Stimulated activated CD8-positive, alpha-beta memory T cell treated with anti-CD3 and anti-CD28 coated beads, Interleukin-12 subunit alpha, Interleukin-12 subunit beta, amount 100 ng/mL, for 1 hour (primary cell): Measurements from ENCODE around the gene LMO7.
A peak's percentile ranks its signal among the peaks of the same experiment; 100 is the strongest.
"Not testable (repeated sequence)": the region's sequence is repeated elsewhere in the genome, so short reads cannot be mapped to it uniquely, and the experiment has no call there.

ENCODE experiments used
- DNase-seq: peaks from one replicate; pipeline ENCODE4 v3.0.0-alpha.2; 2020; ENCODE audit warnings: low read depth

The LMO7 gene

GRCh38 chr13:75647126-75647784 is 11.1 kb downstream of the LMO7 start:
- no peak for DNase-seq

DNA sequence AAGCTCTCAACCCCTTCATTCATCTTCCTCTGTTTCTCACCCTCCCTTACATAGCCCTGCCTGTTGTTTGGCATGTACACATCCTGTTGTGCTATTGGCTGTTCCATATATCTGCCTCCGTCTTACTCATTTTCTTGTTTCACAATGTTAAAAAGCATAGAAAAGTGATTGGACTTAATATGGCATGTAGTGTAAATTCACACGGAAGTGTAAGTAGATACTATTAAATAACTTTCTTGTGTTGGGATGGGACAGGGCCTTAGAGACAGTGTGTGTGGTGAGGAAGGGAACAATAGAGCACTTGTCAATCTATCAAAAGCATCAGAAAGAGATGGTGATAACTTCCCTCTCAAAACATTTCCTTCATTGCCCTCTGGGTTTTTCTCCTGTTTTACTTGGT is 12.3 kb downstream of the LMO7 start:
- DNase-seq: no peak

- no peak for DNase-seq
Observed at GRCh38 chr13:75651013-75651412, 14.9 kb downstream of the LMO7 start.

DNA sequence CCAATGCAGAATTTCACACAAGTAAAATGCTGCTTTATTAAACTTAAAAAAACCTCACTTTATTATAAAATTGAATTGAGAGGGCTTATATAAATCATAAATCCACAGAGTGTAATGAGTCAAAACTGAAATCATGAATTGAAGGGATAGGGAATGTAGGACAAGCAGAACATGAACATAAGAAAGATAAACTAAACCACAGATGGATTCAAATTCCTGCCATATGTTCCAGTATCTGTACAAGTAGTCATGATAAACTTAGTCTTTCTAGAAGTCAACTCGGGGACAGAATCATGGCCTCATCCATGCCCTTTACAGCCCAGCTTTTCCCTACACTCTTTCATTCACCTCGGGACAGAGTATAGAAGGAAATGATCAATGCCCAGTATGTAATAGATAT is 16.6 kb downstream of the LMO7 start:
- DNase-seq: no peak

GRCh38 chr13:75656425-75656989 is 20.4 kb downstream of the LMO7 start:
- DNase-seq: no peak

DNA sequence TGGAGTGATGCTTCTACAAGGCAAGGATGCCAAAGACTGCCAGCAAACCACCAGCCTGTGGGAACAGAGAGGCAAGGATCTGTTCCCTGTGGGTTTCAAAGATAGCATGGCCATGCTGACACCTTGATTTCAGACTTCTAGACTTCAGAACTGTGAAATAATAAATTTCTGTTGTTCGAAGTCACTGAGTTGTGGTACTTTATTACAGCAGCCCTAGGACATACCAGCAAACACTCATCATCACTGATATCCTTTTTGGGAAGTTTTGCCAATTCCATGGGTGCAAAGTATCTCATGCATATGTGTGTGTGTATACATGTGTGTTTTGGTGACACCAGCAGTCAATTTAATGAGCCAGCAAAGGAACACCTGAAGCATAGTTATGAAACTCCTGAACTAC is 21.0 kb downstream of the LMO7 start:
- DNase-seq: no peak

DNA sequence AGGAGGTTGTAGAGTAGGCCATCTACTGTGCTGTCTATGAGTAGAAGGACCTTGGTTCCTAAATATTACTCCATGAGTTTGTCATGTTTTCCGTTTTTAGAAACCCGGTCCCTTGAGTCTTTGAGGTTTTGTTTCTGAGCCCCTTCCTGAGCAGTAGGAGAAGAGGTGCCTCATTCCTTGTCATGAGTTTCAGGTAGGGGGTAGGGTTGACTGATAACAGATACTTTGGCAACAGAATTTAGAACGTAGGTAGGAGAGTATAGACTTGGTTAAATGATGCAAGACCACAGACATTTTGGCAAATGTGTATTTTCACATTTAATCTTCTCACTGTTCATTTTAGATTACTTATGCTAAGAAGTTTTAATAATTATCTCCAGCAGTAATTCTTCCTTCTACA is 24.6 kb downstream of the LMO7 start:
- DNase-seq: no peak

DNA sequence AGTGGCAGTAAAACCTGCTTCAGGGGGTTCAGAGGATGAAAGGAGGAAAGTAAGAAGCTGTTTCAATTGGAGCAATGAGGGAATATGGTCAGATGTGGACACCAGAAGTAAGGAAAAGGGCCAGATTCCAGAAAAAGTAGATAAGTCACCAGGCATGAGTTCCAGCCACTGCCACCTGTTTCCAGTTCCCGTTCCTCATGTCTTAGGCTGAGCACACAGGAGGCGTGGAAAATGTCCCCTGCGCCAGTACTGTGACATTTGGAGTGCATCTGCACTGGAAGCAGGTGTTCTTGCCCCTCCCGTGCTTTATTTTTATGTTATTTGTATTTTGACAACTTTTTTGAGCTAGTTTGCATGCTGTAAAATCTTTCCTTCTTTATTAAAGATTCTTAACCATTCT is 25.3 kb downstream of the LMO7 start:
- DNase-seq: no peak

DNA sequence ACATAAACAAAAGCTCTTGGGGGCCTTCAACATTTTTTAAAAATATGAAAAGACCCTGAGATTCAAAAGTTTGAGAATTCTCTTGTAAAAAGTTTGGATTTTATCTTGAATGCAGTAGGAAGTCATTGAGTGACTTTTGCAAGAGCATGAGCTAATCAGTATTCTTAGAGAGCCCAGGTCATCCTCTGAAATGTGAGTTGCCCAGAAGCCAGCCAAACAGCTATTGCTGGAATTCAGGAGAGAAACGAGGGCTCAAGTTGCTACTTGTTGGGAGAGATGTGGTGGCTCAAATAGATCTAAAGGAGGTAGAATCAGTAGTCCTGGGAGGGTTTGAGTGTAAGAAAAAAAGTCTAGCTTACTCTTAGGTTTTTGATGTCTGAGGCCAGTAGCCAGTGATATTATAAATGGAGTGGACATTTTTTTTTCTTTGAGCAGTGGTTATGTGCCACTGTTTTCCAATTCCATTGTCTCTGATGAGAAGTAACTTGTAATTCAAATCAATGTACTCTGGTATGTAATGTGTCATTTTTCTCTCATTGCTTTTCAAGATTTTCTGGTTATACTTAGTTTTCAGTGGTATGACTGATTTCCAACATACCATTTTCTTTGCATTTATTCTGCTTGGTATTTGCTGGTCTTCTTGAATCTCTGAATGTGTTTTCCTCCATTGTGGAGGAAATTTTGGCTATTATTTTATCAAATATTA is 30.7 kb downstream of the LMO7 start:
- DNase-seq: no peak

GRCh38 chr13:75669706-75670105 is 33.6 kb downstream of the LMO7 start:
- DNase-seq: no peak

GRCh38 chr13:75670496-75670895 is 34.4 kb downstream of the LMO7 start:
- no peak for DNase-seq

DNA sequence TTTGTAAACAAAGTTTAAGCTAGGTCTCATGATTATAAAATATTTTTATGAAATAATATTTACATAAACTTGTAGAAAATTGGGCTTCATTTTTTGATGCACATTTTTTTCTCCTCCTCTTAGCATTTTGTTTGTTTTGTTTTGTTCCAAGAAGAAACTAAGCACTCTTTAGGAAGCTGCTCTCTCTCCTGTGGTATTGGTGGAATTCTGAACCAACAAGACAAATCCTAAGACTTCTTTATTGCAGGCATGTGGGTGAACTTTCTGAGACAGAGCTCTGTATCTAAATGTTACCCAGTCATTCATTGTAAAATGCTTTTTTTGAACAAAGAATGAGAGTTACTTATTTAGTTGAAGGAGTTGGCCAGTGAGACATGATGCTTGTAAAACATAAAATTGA is 39.3 kb downstream of the LMO7 start:
- no peak for DNase-seq

DNA sequence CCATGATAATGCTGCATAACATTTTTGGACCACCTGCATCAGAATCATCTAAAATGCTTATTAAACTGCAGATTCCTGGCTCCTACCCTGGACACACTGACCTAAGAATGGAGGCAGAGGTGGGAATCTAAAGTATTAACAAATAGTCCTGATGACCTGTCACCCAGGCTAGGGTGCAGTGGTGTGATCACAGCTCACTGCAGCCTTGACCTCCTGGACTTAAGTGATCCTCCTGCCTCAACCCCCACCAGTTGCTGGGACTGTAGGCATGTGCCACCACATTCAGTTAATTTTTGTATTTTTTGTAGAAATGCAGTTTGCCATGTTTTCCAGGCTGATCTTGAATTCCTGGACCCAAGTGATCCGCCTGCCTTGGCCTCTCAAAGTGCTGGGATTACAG is 43.3 kb downstream of the LMO7 start:
- DNase-seq: no peak

- DNase-seq: not testable (repeated sequence)
Observed at GRCh38 chr13:75680251-75680650, 44.1 kb downstream of the LMO7 start.

DNA sequence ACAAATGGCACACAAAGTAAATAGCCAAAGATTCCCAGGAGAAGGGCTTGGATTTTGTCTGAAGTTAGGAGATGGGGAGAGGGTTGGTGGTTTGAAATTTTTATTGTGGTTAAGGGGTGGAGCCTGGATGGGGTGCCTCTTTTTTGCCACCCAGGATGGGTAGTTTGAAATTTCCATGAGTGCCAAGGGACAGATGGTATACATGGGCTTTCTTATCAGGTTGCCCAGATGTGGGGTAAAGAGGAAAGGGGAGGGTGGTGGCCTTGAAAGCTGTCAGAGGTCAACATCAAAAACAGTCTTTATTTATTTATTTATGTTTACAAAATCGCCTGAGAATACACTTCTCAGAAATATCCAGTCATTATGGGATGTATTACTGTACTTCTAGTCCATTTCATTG is 46.2 kb downstream of the LMO7 start:
- DNase-seq: no peak

GRCh38 chr13:75685239-75685697 is 49.1 kb downstream of the LMO7 start:
- no peak for DNase-seq

- DNase-seq: no peak
Observed at GRCh38 chr13:75687150-75687763, 51.1 kb downstream of the LMO7 start.

GRCh38 chr13:75689686-75690085 is 53.6 kb downstream of the LMO7 start:
- DNase-seq: no peak

- no peak for DNase-seq
Observed at GRCh38 chr13:75690607-75691006, 54.5 kb downstream of the LMO7 start.

DNA sequence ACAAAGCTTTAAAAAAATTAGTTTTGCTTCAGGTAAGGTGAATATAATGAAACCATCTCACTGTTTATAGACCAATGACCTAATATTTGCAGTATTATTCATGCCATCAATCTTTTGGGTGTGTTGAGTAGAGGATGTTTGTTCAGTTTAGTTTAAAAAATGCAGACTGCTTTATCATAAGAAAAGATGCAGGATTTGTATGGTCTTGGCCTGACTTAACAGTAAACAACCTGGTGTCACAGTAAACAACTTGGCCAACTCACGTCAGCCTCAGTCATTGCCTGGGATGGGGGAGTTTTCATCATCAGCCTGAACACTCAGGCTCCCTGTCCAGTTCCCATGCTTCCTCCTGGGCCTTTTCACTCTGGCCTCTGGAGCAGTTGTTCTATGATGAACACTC is 55.1 kb downstream of the LMO7 start:
- no peak for DNase-seq

DNA sequence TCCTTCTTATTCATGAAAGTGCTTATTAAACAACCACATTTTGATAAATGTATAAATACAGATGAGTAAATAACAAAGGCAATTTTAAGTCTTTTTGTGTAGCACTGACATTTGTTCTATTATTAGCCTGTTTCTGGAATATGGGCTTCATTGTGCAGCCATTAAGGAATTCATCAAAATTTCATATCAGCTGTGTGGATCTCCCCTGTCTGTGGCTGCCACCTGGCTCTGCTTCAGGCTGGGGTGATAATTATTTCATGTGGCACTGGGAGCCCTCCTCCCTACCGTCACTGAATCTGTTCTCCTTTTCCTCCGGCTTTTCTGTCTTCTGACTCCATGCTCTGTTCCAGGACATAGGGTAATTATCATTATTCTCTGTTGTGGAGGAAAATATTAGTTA is 57.1 kb downstream of the LMO7 start:
- no peak for DNase-seq

- no peak for DNase-seq
Observed at GRCh38 chr13:75694722-75695121, 58.6 kb downstream of the LMO7 start.

- peak; percentile 63 for DNase-seq
Observed at GRCh38 chr13:75695908-75696307, 59.8 kb downstream of the LMO7 start.
